ENCODE measurements around the gene ABTB1. TPM values are rescaled to one million over a fixed set of nuclear protein-coding genes. Genes with fewer than 3 reads are reported as not detected.

ABTB1 gene
- total and polyA plus RNA-seq, 2 of the 13 experiments (the other 11 are each of a cell fraction or from before 2014, with no cell fraction given), result 0.42 to 14.5 TPM

GRCh38 chr3:127682561-127682960 is 9.8 kb downstream of the ABTB1 start (continued):
- no peak for TF ChIP-seq CSRNP2 (CRISPR knock-in tag; conservative IDR thresholded peaks at IDR 0.05; ENCODE audit: low read depth)
- no peak for TF ChIP-seq SMAD1 (CRISPR knock-in tag; IDR thresholded peaks at IDR 0.05; ENCODE audit: borderline replicate concordance, low read depth)
- TF ChIP-seq ZZZ3 (CRISPR knock-in tag; IDR thresholded peaks at IDR 0.05; ENCODE audit: borderline replicate concordance), result no peak
- TF ChIP-seq MATR3 (CRISPR knock-in tag; IDR thresholded peaks at IDR 0.05), result no peak
- no peak for TF ChIP-seq GATA4 (IDR thresholded peaks at IDR 0.05; ENCODE audit: borderline replicate concordance, low read depth)
- no peak for TF ChIP-seq NCOA5 (CRISPR knock-in tag; IDR thresholded peaks at IDR 0.05)
- TF ChIP-seq CEBPG (CRISPR knock-in tag; IDR thresholded peaks at IDR 0.05), result no peak
- no peak for TF ChIP-seq PAXIP1 (CRISPR knock-in tag; conservative IDR thresholded peaks at IDR 0.05)
- no peak for TF ChIP-seq MTF2 (CRISPR knock-in tag; IDR thresholded peaks at IDR 0.05; ENCODE audit: borderline replicate concordance)
- TF ChIP-seq NONO (IDR thresholded peaks at IDR 0.05), result no peak
- TF ChIP-seq NONO (CRISPR knock-in tag; conservative IDR thresholded peaks at IDR 0.05), result no peak

All from HepG2 (cell line).